Muscle layer of duodenum (tissue), 2 donors: Measurements from ENCODE around the gene SLC66A2.
"Not testable (repeated sequence)": the region's sequence is repeated elsewhere in the genome, so short reads cannot be mapped to it uniquely, and the experiment has no call there.

Experiments used
- H3K27ac ChIP-seq: one replicate; pipeline ENCODE4 v1.7.0; 2013; ENCODE audit warnings: mild to moderate bottlenecking, low read length
- H3K27me3 ChIP-seq: one replicate; pipeline ENCODE4 v1.7.0; 2013; ENCODE audit warnings: low read depth, mild to moderate bottlenecking, control low read depth, low read length
- H3K36me3 ChIP-seq, 2 donors: one replicate each; pipeline ENCODE4 v1.7.0; 2013; ENCODE audit warnings: low read length in 2 of 2, control low read depth in 1 of 2, mild to moderate bottlenecking in 1 of 2; ENCODE audit not compliant: insufficient read depth in 2 of 2, control insufficient read depth in 1 of 2
- H3K4me1 ChIP-seq, 2 donors: one replicate each; pipeline ENCODE4 v1.7.0; 2013; ENCODE audit warnings: low read length in 2 of 2, mild to moderate bottlenecking in 2 of 2, control low read depth in 1 of 2, moderate library complexity in 1 of 2; ENCODE audit not compliant: insufficient read depth in 2 of 2, control insufficient read depth in 1 of 2
- H3K4me3 ChIP-seq, 2 donors: one replicate each; pipeline ENCODE4 v1.7.0; 2013; ENCODE audit warnings: low read length in 2 of 2, low read depth in 1 of 2, mild to moderate bottlenecking in 1 of 2
- H3K9me3 ChIP-seq, 2 donors: one replicate each; pipeline ENCODE4 v1.7.0; 2013; ENCODE audit warnings: low read length in 2 of 2, control low read depth in 1 of 2, mild to moderate bottlenecking in 1 of 2; ENCODE audit not compliant: control insufficient read depth in 1 of 2
- donor health status: healthy.

SLC66A2 gene

DNA sequence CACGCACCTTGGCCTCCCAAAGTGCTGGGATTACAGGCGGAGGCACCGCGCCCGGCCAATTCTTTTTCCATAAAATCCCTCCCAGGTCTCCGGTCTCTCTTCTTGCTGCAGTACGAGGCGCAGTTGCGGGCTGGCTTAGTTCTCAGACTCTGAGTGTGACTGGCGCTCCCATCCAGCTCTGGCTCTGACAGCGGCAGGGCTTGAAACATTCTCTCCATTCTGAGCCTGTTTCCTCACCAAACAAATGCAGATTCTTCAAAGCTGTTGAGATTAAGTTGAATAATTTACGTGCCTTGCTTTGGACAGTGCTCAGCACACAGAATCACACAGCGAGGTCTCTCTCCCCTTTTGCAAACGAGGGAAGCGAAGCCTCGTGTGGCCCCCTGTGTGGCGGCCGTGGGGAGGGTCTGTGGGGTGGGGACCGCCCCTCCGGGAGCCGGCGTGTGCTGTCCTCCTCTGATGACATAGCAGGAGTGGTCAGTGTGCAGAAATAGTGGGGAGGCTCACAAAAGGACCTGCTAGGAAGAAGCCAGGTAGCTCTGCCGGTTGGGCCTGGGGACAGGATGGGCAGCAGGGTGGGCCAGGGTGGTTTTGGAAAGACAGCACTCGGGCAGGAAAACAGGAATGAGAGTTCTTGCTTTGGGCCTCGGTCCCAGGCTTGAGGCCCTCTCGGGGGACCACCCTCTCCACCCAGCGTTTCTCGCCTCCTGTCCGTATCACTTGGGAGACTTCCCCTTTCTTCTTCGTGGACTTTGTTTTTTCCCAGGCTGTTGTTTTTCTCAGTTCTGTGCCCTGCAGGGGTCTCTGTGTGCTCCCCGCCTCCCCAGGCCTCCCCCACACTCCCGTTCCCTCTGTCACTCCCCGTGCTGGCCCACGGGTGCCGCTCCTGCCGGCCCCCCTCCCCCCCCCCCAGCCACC is 78.7 kb downstream of the SLC66A2 start:
- no peaks in the 10 kb centered on the region for H3K27me3 ChIP-seq
- no peaks in the 10 kb centered on the region for H3K9me3 ChIP-seq
- no peak overlapping the region for H3K27ac ChIP-seq
- no peak overlapping the region for H3K4me3 ChIP-seq
- no peaks in the 10 kb centered on the region for H3K4me1 ChIP-seq
- H3K36me3 ChIP-seq = no peaks in the 10 kb centered on the region

DNA sequence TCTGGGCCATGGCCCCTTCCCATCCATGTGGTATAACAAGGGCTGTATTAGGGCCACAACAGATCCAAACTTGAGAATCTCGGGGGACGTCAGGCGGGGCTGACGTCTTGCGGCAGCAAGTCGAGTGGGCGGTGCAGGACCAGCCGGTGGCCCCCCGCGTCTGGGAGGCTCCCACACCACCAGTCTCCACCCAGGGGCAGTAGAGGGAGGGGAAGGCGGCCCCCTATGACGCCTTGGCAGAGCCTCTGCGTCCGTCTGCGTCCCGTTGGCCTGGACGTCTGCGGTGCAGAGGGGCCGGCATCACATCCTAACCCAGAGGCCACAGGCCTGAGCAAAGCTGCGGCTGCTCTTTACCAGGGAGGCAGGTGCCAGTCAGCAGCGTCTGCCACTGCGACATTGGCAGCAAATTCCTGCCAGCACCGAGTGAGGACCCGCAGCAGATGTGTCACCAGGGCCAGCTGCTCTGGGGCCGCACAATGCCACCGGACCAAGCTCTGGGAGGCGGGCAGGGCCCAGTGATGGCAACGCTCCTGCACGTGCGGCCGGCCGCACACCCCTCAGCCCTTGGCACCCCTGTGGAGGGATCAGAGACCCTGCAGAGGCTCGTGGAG is 79.9 kb downstream of the SLC66A2 start:
- Histone ChIP-seq H3K27ac (no peak overlapping the region), H3K4me3 (no peak overlapping the region), H3K4me1 (no peaks in the 10 kb centered on the region), H3K36me3 (no peaks in the 10 kb centered on the region), H3K9me3 (no peaks in the 10 kb centered on the region), H3K27me3 (no peaks in the 10 kb centered on the region)

DNA sequence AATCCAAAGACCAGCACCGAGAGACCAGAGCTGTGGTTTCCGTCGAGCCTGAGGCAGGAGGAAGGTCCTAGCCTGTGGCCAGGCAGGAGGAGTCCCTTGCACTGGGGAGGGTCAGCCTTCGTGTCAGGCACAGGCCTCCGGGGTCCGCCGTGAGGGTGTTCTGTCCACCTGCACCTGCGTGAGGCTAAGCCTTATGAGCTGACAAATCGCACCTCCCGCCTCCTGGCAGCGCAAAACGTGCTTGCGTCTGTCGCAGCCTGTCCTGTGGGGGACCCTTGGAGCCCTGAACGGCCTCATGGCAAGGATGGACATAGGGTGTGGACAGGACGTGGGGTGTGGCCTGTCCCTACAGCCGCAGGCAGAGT is 80.4 kb downstream of the SLC66A2 start:
- no peaks in the 10 kb centered on the region for H3K9me3 ChIP-seq
- no peak overlapping the region for H3K27ac ChIP-seq
- H3K27me3 ChIP-seq = no peaks in the 10 kb centered on the region
- no peak overlapping the region for H3K4me3 ChIP-seq
- no peaks in the 10 kb centered on the region for H3K36me3 ChIP-seq
- no peaks in the 10 kb centered on the region for H3K4me1 ChIP-seq

DNA sequence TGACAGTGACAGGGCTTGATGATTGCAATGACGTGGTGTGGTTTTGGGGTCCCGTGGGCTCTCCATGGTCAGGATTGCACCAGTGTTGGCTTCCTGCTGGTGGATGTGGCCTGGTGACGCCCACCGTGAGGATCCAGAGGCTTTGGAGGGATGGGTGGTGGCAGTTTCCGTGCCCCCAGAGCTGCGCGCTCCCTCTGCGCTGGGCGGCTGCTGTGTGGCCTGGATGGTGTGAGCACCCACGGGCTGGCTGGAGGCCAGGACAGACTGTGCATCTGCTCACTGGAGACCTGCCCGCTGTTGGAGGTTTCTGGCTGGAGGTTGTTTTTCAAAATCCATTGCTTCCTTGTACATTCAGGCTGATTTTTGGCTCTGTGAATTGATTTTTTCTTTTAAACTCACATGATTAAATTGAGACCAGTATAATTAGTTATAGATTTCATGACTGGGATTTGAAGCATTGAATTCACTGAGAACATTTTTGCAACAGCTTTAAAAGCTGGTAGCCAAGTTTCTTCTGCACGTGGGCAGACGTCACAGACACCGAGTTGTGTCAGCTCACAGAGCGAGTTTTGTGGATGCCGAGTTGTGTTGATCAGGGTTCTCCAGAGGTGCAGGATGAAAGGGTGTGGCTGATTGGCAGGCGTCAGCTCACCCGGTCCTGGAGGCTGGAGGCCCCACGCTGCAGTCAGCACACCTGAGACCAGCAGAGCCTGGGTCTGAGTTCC is 81.0 kb downstream of the SLC66A2 start:
- H3K27me3 ChIP-seq = no peaks in the 10 kb centered on the region
- H3K9me3 ChIP-seq = no peaks in the 10 kb centered on the region
- no peak overlapping the region for H3K27ac ChIP-seq
- no peak overlapping the region for H3K4me3 ChIP-seq
- no peaks in the 10 kb centered on the region for H3K4me1 ChIP-seq
- H3K36me3 ChIP-seq = no peaks in the 10 kb centered on the region

DNA sequence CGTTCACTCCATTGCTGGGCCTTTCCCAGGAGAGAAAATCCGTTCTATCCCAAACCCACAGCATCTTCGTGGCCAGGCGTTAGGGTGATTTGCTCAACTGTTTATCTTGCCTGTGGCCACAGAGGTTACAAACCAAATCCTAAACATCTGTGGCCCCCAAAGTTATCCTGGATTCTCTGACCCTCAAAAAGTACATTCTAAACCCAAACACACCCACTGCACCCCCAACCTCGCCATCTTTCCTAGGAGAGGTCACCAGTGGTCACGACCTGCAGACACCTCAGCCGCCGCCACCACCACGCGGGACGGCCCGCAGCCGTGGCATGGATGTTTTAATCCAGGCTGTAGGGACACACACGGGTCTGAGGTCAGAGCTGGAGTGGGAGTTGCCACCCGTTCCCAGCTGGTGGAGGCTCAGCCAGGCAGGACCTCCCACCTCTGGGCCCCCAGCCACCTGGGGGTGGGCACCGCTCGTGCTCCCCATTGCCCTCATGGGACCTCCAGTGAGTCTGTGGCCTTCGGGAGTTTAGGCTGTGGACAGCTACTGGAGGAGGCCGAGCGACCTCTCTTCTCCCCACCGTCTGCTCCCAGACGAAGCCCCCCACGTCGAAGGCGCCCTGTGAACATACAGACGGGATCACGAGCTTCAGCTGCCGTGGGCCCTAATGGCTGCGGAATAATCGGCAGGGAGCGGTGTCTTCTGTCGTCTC is 81.7 kb downstream of the SLC66A2 start:
- no peaks in the 10 kb centered on the region for H3K27me3 ChIP-seq
- no peaks in the 10 kb centered on the region for H3K36me3 ChIP-seq
- no peak overlapping the region for H3K4me3 ChIP-seq
- no peak overlapping the region for H3K27ac ChIP-seq
- no peaks in the 10 kb centered on the region for H3K9me3 ChIP-seq
- no peaks in the 10 kb centered on the region for H3K4me1 ChIP-seq

DNA sequence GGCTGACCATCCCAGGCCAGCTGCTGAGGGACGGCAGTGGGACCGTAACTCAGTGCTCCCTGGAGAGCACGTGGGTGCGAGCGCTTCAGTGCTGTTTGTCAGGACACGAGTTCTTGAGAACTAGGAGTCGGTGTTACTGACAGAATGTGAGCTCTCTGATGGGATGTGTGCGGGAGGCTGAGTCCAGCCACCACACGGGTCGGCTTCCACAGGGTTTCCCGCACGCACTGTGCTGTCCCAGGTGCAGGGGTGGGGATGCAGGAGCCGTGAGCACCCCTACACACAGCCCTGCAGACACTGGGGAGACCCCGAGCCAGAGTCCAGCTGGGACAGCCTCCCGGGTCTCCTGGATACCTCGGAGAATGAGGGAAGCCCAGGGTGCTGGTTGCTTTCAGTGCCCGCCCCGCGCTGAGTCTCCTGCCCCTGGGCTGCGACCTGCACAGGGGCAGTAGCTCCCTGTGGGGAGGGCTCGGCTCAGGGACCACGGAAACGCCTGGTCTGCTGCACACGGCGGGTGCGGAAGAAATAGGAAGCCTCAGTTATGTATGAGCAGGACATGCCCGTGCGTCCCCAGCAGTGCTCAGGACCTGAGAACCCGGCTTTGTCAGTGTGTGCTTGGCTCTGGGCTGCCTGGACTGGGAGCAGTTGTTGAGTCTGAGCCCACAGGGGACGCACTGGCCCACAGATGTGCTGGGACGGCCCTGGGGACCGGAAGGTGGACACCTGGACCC is 82.5 kb downstream of the SLC66A2 start:
- no peaks in the 10 kb centered on the region for H3K27me3 ChIP-seq
- H3K4me3 ChIP-seq = no peak overlapping the region

DNA sequence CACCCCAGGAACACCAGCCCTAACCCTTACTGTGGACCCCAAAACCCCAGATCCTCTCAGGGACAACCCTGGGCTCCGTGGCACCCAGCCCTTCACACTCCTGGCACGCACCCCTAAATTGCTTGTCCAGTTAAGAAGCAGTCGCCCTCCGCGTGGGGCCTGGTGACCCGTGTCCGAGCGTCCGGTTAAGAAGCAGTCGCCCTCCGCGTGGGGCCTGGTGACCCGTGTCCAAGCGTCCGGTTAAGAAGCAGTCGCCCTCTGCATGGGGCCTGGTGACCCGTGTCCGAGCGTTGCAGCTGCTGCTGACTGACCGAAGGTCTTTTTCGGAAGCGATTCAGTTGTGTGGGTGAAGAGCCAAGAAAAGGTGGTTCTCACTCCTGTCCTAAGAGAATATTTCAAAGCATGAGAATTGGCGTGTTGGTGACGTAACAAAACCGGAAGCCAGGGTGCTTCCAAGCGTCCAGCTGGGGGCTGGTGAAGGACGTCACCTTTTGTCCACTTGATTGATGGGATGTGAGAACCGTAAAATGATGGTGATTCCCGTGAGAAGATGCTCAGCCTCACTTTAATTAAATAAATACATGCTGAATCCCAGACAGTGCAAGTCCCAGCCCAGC is 83.2 kb downstream of the SLC66A2 start:
- Histone ChIP-seq H3K27me3 (no peaks in the 10 kb centered on the region), H3K4me1 (no peaks in the 10 kb centered on the region), H3K9me3 (no peaks in the 10 kb centered on the region), H3K36me3 (no peaks in the 10 kb centered on the region), H3K4me3 (no peak overlapping the region), H3K27ac (no peak overlapping the region)

More for the DNA sequence above, 82.5 kb downstream of the SLC66A2 start:
- Histone ChIP-seq H3K9me3 (no peaks in the 10 kb centered on the region), H3K4me1 (no peaks in the 10 kb centered on the region), H3K27ac (no peak overlapping the region), H3K36me3 (no peaks in the 10 kb centered on the region)

DNA sequence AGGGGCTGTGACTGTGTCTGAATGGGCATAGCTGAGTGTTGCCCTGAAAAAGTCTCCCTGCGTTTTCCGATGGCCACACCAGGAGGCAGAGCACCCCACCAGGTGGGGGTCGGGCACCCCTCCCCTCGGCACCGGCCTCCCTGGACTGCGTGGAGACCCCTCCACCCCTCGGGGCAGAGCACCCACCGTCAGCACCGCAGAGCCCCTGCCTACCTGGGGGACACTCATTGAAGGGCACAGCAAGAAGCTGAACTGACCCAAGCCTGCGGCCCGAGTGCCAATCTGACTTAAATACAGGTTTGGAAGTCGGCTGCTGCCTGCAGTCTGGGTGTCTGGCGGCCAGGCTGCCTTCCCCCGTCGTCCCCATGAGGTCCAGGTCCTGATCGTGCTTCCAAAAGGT is 83.8 kb downstream of the SLC66A2 start:
- H3K27me3 ChIP-seq = no peaks in the 10 kb centered on the region
- no peaks in the 10 kb centered on the region for H3K4me1 ChIP-seq
- H3K4me3 ChIP-seq = no peak overlapping the region
- no peaks in the 10 kb centered on the region for H3K36me3 ChIP-seq
- H3K27ac ChIP-seq = no peak overlapping the region
- H3K9me3 ChIP-seq = no peaks in the 10 kb centered on the region

DNA sequence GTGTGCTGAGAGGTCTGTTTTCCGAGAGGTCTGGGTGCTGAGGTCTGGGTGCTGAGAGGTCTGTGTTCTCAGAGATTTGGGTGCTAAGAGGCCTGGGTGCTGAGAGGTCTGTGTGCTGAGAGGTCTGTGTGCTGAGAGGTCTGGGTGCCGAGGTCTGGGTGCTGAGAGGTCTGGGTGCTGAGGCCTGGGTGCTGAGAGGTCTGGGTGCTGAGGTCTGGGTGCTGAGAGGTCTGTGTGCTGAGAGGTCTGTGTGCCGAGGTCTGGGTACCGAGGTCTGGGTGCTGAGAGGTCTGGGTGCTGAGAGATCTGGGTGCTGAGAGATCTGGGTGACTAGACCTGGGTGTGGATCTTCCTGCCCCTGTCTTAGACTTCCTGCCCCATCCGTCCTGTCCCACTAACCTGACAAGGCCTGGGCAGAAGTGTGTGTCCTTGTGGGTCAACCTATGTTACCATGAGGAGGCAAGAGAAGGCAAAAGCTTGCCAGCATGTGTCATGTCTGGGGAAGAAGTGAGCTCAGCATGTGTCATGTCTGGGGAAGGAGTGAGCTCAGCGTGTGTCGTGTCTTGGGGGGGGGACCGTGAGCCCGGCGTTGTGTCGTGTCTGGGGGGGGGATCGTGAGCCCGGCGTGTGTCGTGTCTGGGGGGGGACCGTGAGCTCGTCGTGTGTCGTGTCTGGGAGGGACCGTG is 84.4 kb downstream of the SLC66A2 start:
- Histone ChIP-seq H3K36me3 (no peaks in the 10 kb centered on the region), H3K4me3 (no peak overlapping the region), H3K4me1 (no peaks in the 10 kb centered on the region), H3K9me3 (peaks cover 2 to 3% of the 10 kb centered on the region in 2 donors), H3K27ac (no peak overlapping the region), H3K27me3 (no peaks in the 10 kb centered on the region)

DNA sequence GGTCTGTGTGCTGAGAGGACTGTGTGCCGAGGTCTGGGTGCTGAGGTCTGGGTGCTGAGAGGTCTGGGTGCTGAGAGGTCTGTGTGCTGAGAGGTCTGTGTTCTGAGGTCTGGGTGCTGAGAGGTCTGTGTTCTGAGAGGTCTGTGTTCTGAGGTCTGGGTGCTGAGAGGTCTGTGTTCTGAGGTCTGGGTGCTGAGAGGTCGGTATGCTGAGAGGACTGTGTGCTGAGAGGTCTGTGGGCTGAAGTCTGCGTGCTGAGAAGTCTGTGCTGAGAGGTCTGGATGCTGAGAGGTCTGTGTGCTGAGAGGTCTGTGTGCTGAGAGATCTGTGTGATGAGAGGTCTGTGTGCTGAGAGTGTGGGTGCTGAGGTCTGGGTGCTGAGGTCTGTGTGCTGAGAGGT is 85.5 kb downstream of the SLC66A2 start:
- not testable (repeated sequence) for H3K4me1 ChIP-seq, H3K4me3 ChIP-seq, H3K27ac ChIP-seq, H3K27me3 ChIP-seq, H3K36me3 ChIP-seq, H3K9me3 ChIP-seq
